ENCODE measurements around the gene EWSR1. TPM values are rescaled to one million over a fixed set of nuclear protein-coding genes. Genes with fewer than 3 reads are reported as not detected.

The EWSR1 gene
- total RNA-seq, 1 donor from 2014 or later: 355 TPM

- DNase-seq: no peak
- peaks cover 3% of the 10 kb centered on the region for H3K4me1 Mint-ChIP-seq (ENCODE audit: low read depth, unreplicated experiment)
- no peaks in the 10 kb centered on the region for H3K36me3 Mint-ChIP-seq (ENCODE audit: unreplicated experiment)
- H3K9me3 Mint-ChIP-seq (ENCODE audit: unreplicated experiment): peaks cover 1% of the 10 kb centered on the region
- no peak overlapping the region for H3K4me3 Mint-ChIP-seq (ENCODE audit: unreplicated experiment)
- H3K27me3 Mint-ChIP-seq (ENCODE audit: unreplicated experiment): peaks cover 7% of the 10 kb centered on the region
- TF ChIP-seq CTCF (IDR thresholded peaks at IDR 0.05; ENCODE audit: partially characterized antibody, unreplicated experiment): no peak
- no peak overlapping the region for H3K27ac Mint-ChIP-seq (ENCODE audit: unreplicated experiment)
Measured at GRCh38 chr22:29256606-29257325, 11.3 kb upstream of the EWSR1 start.

GRCh38 chr22:29257751-29258181, 10.3 kb upstream of the EWSR1 start:
- H3K4me1 Mint-ChIP-seq (ENCODE audit: low read depth, unreplicated experiment): no peaks in the 10 kb centered on the region
- no peaks in the 10 kb centered on the region for H3K36me3 Mint-ChIP-seq (ENCODE audit: unreplicated experiment)
- peaks cover 4% of the 10 kb centered on the region for H3K27me3 Mint-ChIP-seq (ENCODE audit: unreplicated experiment)
- H3K4me3 Mint-ChIP-seq (ENCODE audit: unreplicated experiment): no peak overlapping the region
- H3K27ac Mint-ChIP-seq (ENCODE audit: unreplicated experiment): no peak overlapping the region
- no peak for DNase-seq
- TF ChIP-seq CTCF (IDR thresholded peaks at IDR 0.05; ENCODE audit: partially characterized antibody, unreplicated experiment): no peak
- H3K9me3 Mint-ChIP-seq (ENCODE audit: unreplicated experiment): peaks cover 1% of the 10 kb centered on the region

GRCh38 chr22:29258407-29259252, 9.4 kb upstream of the EWSR1 start:
- no peaks in the 10 kb centered on the region for H3K36me3 Mint-ChIP-seq (ENCODE audit: unreplicated experiment)
- H3K27ac Mint-ChIP-seq (ENCODE audit: unreplicated experiment): no peak overlapping the region
- H3K4me1 Mint-ChIP-seq (ENCODE audit: low read depth, unreplicated experiment): no peaks in the 10 kb centered on the region
- TF ChIP-seq CTCF (IDR thresholded peaks at IDR 0.05; ENCODE audit: partially characterized antibody, unreplicated experiment): no peak
- H3K9me3 Mint-ChIP-seq (ENCODE audit: unreplicated experiment): no peaks in the 10 kb centered on the region
- no peak for DNase-seq
- H3K4me3 Mint-ChIP-seq (ENCODE audit: unreplicated experiment): no peak overlapping the region
- H3K27me3 Mint-ChIP-seq (ENCODE audit: unreplicated experiment): peaks cover 4% of the 10 kb centered on the region

GRCh38 chr22:29259253-29259899, 8.7 kb upstream of the EWSR1 start:
- no peak for TF ChIP-seq CTCF (IDR thresholded peaks at IDR 0.05; ENCODE audit: partially characterized antibody, unreplicated experiment)
- Mint-ChIP-seq H3K4me1 (ENCODE audit: low read depth, unreplicated experiment) (no peaks in the 10 kb centered on the region), H3K36me3 (ENCODE audit: unreplicated experiment) (no peaks in the 10 kb centered on the region), H3K27ac (ENCODE audit: unreplicated experiment) (no peak overlapping the region), H3K9me3 (ENCODE audit: unreplicated experiment) (no peaks in the 10 kb centered on the region), H3K27me3 (ENCODE audit: unreplicated experiment) (peaks cover 4% of the 10 kb centered on the region), H3K4me3 (ENCODE audit: unreplicated experiment) (no peak overlapping the region)
- peak; percentile 40 for DNase-seq

Measured in glutamatergic neuron (in vitro differentiated cells).